Mesodermal cell (in vitro differentiated cells): Measurements from ENCODE around the gene STIM1.

Experiments used
- H3K27ac ChIP-seq: 2 replicates; pipeline ENCODE4 v1.7.0; 2013; ENCODE audit warnings: mild to moderate bottlenecking, low read depth, low read length, moderate library complexity; ENCODE audit not compliant: severe bottlenecking
- H3K36me3 ChIP-seq: 2 replicates; pipeline ENCODE4 v1.7.1; 2013; ENCODE audit warnings: mild to moderate bottlenecking, low read length, moderate library complexity; ENCODE audit not compliant: control insufficient read depth, insufficient read depth
- H3K4me1 ChIP-seq: one replicate; pipeline ENCODE4 v1.7.1; 2013; ENCODE audit warnings: mild to moderate bottlenecking, low read length; ENCODE audit not compliant: insufficient read depth, control insufficient read depth, poor library complexity, severe bottlenecking
- H3K4me3 ChIP-seq: 2 replicates; pipeline ENCODE4 v1.7.0; 2013; ENCODE audit warnings: low read length, control low read depth, mild to moderate bottlenecking; ENCODE audit not compliant: insufficient read depth, poor library complexity, severe bottlenecking; ENCODE audit errors: extremely low read depth
- H3K9me3 ChIP-seq: 2 replicates; pipeline ENCODE4 v1.7.1; 2013; ENCODE audit warnings: mild to moderate bottlenecking, low read length, moderate library complexity; ENCODE audit not compliant: control insufficient read depth
- WGBS, 2 experiments: methylation state at CpG; one replicate each; pipeline ENCODE4 v1.1.5; 2013; ENCODE audit warnings: missing lambda C conversion rate in 2 of 2; ENCODE audit not compliant: insufficient coverage in 2 of 2; 5-methylcytosine and 5-hydroxymethylcytosine counted together

STIM1 gene

DNA sequence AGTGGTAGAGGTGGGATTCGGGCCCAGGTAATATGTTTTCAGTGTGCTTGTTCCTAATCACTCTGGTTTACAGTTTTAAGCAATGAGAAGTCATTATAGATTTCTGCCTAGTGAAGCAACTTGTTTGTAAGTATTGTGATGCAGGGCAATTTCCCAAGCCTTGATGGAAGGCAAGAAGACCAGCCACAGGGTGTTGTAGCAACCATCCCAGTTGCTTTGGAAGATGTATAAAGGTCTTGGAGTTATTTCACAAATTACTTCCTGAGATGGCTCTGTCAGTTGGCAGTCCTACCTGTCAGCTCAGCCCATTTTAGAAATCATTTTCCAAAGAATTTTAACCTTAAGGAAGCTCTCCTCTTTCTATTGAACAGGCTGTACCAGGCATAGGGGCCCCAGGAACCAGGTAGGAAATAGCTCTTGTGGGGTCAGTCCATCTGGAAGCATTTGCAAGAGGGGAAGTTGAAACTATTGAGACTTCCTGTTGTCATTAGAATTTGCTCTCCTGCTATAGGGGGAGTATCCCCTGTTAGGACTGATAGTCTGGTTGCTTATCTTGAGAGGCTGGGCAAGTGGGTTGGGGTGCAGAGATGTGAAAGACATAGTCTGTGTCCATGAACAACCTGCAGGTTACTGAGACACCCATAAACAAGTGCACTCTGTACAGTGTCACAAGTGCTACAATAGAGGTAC, 47.9 kb downstream of the STIM1 start:
- H3K27ac ChIP-seq, result no peak overlapping the region
- H3K4me3 ChIP-seq, result no peak overlapping the region
- no peaks in the 10 kb centered on the region for H3K9me3 ChIP-seq
- no CpG with 5 or more reads among the region's 1 CpG for WGBS, 2 experiments
- peaks cover 19% of the 10 kb centered on the region for H3K4me1 ChIP-seq
- no peaks in the 10 kb centered on the region for H3K36me3 ChIP-seq

DNA sequence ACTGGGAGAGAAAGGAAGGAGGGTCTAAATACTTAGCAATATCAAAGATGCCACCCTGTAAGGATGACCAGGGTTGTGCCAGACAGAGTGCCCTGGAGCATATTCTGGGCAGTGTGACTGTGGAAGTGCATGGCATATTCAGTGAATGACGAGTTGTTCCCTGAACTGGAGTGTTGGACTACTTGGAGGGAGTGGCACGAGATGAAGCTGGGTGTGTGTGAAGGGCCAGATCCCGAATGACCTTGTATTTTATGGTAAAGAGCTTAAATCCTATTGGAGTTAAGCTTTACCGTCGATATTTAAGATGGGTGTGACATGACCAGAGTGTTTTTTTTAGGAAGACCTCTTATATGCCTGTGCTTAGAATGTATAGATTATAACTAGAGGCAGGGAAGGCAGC, 48.8 kb downstream of the STIM1 start:
- no peak overlapping the region for H3K4me3 ChIP-seq
- WGBS, 2 experiments, result 87 to 88% methylated on average over 2 to 5 of the region's 5 CpGs
- H3K4me1 ChIP-seq, result peaks cover 19% of the 10 kb centered on the region
- no peak overlapping the region for H3K27ac ChIP-seq
- no peaks in the 10 kb centered on the region for H3K9me3 ChIP-seq
- no peaks in the 10 kb centered on the region for H3K36me3 ChIP-seq

- Histone ChIP-seq H3K9me3 (no peaks in the 10 kb centered on the region), H3K27ac (no peak overlapping the region), H3K36me3 (no peaks in the 10 kb centered on the region), H3K4me1 (peaks cover 19% of the 10 kb centered on the region), H3K4me3 (no peak overlapping the region)
- 82 to 89% methylated on average over 3 of the region's 3 CpGs for WGBS, 2 experiments
Observed at GRCh38 chr11:3905080-3905953, 49.9 kb downstream of the STIM1 start.

- no peaks in the 10 kb centered on the region for H3K36me3 ChIP-seq
- no peaks in the 10 kb centered on the region for H3K9me3 ChIP-seq
- WGBS, 2 experiments, result 86% methylated on average over 1 of the region's 2 CpGs; no CpG with 5 or more reads in 1 of the 2 experiments
- H3K27ac ChIP-seq, result no peak overlapping the region
- peaks cover 19% of the 10 kb centered on the region for H3K4me1 ChIP-seq
- H3K4me3 ChIP-seq, result no peak overlapping the region
Observed at GRCh38 chr11:3906166-3906565, 50.7 kb downstream of the STIM1 start.

GRCh38 chr11:3907590-3907989, 52.1 kb downstream of the STIM1 start:
- H3K36me3 ChIP-seq, result no peaks in the 10 kb centered on the region
- no peak overlapping the region for H3K27ac ChIP-seq
- H3K9me3 ChIP-seq, result no peaks in the 10 kb centered on the region
- no peak overlapping the region for H3K4me3 ChIP-seq
- WGBS, 2 experiments, result 83 to 93% methylated on average over 2 of the region's 2 CpGs
- H3K4me1 ChIP-seq, result peaks cover 19% of the 10 kb centered on the region

DNA sequence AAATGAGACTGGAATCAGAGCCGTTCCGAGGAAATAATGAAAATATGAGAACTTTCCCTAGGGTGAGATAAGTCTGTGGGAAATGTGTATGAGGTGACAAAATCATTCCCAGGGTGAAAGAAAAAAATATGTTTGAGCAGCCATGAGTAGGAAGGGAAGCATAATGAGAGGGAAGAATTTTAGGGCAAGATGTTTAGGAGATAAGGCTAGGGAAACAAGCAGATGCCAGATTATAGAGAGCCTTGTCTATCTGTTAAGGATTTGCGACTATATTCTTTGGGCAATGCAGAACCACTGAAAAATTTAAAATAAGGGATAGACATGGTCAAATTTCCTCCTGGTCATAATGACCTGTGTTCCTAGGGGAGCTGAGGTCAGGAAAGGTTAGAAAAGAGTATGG, 54.4 kb downstream of the STIM1 start:
- H3K9me3 ChIP-seq, result no peaks in the 10 kb centered on the region
- H3K4me3 ChIP-seq, result no peak overlapping the region
- 75 to 78% methylated on average over 3 of the region's 3 CpGs for WGBS, 2 experiments
- no peak overlapping the region for H3K27ac ChIP-seq
- no peaks in the 10 kb centered on the region for H3K36me3 ChIP-seq
- H3K4me1 ChIP-seq, result peaks cover 10% of the 10 kb centered on the region

GRCh38 chr11:3911908-3912505, 56.5 kb downstream of the STIM1 start:
- Histone ChIP-seq H3K9me3 (no peaks in the 10 kb centered on the region), H3K27ac (no peak overlapping the region), H3K4me1 (no peaks in the 10 kb centered on the region), H3K4me3 (no peak overlapping the region), H3K36me3 (no peaks in the 10 kb centered on the region)
- WGBS, 2 experiments, result 100% methylated on average over 2 of the region's 3 CpGs; no CpG with 5 or more reads in 1 of the 2 experiments

DNA sequence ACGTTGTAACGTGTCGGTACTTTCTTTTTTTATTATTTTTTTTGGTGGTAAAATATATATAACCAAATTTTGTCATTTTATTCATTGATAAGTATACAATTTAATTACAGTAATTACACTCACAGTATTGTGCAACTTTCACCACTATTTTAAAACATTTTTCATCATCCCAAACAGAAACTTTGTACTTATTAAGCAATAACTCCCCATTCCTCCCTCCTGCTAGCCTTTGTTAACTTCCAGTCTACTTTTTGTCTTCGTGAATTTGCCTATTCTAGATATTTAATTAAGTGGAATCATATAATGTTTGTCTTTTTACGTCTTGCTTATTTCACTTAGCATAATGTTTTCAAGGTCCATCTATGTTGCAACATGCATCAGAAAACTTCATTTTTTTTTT, 58.5 kb downstream of the STIM1 start:
- Histone ChIP-seq H3K4me3 (no peak overlapping the region), H3K4me1 (no peaks in the 10 kb centered on the region), H3K36me3 (no peaks in the 10 kb centered on the region), H3K9me3 (no peaks in the 10 kb centered on the region), H3K27ac (no peak overlapping the region)
- no CpG with 5 or more reads among the region's 5 CpGs for WGBS, 2 experiments

GRCh38 chr11:3914805-3915204, 59.3 kb downstream of the STIM1 start:
- Histone ChIP-seq H3K27ac (no peak overlapping the region), H3K4me1 (peaks cover under 1% of the 10 kb centered on the region), H3K4me3 (no peak overlapping the region), H3K9me3 (no peaks in the 10 kb centered on the region), H3K36me3 (no peaks in the 10 kb centered on the region)
- no CpG with 5 or more reads among the region's 1 CpG for WGBS, 2 experiments

DNA sequence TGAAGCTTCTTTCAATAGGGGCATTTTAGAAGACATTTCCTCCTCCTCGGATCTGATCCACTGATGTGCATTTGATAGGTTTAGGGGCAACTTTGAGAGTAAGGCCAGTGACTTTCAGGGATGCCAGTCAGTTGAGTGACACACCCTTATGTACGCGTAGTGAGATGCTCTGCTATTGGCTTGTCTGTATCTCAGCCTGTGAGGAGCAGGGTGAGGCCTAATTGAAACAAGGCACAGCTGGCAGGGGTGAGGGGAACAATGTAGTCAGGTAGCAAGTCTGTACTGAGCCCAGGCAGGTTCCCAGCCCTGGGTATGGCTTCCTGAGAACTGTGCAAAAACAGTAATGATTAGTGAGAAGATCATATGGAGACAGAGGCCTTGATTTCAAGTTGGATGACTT, 61.5 kb downstream of the STIM1 start:
- WGBS, 2 experiments, result 94 to 96% methylated on average over 3 of the region's 3 CpGs
- Histone ChIP-seq H3K27ac (no peak overlapping the region), H3K9me3 (no peaks in the 10 kb centered on the region)

More for the DNA sequence above, 61.5 kb downstream of the STIM1 start:
- no peaks in the 10 kb centered on the region for H3K36me3 ChIP-seq
- no peak overlapping the region for H3K4me3 ChIP-seq
- peaks cover 3% of the 10 kb centered on the region for H3K4me1 ChIP-seq
